GM21723 (cell line): ENCODE results near the gene MYDGF.

Experiments used
- ATAC-seq: cut with Tn5 transposase; IDR thresholded peaks from one replicate; pipeline ENCODE4 v1.9.1; 2021; ENCODE audit warnings: mild to moderate bottlenecking, moderate library complexity; ENCODE audit not compliant: unreplicated experiment

Gene MYDGF

DNA sequence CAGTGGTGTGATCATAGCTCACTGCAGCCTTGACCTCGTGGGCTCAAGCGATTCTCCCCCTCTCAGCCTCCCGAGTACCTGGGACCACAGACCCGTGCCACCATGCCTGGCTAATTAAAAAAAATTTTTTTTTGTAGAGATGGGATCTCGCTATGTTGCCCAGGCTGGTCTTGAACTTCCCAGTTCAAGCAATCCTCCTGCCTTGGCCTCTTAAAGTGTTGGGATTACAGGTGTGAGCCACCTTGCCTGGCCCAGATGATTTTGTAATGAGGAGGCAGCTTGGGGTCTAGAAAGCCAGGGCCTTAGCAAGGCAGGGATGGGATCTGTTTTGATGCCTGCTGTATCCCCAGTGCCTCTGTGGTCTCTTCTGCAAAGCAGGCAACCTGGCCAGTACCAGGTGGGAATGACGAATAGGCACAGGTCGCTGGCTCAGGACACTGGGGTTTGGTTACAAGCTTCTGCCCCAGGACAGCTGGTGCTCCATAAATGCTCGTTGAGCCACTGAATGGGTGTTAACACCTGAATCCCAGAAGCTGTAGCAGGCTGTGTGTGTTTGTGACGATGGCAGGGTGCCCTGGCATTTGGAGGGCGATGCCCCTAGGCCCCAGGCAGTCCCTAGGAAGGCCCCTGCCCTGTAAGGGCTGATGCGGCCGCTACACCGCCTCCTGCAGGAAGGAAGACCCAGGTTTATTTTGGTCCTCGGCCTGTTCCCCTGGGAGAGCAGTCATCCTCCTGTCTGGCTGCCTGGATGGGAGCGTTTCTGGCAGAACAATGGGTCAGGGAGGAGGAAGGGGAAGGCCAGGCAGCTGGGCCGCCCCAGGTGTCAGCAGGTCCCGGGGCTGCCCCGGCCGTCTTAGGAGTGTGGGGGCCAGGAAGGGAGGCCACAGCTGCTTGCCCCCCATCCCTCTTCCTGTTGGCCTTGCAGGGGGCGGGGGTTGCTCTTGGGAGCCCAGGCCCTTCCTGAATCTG, 22.2 kb downstream of the MYDGF start:
- no peak for ATAC-seq

DNA sequence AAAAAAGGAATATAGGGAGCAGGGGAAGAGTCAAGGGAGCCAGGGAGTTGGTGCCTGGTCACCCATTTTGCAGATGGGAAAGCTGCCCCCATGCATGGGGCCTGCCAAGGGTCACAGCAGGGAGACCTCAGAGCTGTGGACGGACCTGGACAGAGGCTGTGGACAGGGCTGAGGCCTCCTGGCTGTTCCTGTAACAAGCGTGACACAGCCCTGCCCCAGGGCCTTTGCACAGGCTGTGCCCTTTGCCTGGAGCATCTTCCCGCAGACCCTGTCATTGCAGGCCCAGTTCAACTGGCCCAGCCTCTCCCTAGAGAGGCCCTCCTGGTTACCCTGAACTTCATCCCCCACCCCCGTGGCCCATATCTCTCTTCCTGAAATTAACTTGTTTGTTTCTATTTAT, 24.4 kb downstream of the MYDGF start:
- ATAC-seq, result no peak

DNA sequence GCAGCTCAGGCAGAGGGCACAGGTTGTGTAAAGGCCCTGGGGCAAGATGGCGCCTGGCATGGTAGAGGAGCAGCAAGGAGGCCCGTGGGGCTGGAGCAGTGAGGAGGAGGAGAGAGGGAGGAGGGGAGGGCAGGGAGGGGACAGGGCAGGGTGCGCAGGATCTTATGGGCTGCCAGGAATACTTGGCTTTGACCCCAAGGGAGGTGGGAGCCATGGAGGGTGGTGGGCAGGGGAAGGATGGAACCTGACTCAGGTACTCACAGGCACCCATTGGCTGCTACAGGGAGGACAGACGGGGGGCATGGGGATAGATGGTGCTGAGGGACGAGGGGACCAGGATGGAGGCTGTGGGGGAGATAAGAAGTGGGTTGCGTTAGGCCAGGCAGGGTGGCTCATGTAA, 27.5 kb downstream of the MYDGF start:
- no peak for ATAC-seq

DNA sequence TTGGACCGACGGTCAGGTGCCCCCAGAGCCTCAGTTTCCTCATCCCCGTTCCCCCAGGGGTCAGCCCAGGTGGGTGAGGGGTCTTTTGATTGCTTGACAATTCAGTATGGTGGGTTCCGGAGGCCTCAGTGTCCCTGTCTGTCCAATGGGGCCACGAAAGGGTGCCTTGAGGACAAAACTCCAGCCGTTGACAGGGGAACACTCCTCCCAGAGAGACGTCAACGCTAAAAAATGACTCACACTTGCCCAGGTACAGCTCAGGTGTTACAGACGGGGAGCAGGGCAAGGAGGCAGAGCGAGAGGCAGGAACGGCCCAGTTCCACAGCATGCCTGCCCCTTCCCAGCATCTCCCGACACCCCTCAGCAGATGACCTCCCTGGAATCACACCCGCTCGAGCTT, 29.0 kb downstream of the MYDGF start:
- no peak for ATAC-seq

DNA sequence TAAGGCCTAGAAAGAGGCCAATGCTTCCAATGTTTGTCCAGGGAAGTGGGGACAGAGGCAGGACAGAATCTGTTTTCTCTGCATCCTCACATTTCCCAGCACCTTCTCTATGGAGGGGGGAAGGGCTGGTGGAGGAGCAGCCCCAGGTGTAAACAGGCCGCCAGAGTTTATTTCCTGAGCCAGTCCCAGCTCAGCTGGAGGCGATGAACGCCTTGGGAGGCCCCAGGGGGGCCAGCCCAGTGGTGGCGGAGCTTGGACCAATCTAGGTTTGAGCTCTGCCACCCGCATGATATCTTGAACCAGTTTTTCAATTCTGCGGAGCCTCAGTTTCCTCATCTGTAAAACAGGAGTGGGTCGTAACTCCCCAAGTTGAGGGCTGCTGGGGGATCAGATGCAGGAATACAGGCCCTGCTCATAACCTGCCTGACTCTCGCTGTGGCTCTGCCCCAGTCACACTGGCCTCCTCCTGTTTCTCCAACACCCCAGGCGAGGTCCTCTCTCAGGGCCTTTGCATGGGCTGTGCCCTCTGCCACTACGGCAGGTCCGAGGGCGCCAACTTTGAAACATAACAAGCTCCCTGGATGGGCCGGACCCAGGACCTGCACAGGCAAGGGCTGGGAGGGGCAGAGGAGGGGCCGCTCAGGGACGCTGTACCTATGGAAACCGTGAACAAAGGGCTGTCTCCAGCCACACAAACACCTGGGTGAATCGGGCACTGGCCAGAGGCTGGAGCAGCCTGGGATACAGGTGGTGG, 29.7 kb downstream of the MYDGF start:
- no peak for ATAC-seq

DNA sequence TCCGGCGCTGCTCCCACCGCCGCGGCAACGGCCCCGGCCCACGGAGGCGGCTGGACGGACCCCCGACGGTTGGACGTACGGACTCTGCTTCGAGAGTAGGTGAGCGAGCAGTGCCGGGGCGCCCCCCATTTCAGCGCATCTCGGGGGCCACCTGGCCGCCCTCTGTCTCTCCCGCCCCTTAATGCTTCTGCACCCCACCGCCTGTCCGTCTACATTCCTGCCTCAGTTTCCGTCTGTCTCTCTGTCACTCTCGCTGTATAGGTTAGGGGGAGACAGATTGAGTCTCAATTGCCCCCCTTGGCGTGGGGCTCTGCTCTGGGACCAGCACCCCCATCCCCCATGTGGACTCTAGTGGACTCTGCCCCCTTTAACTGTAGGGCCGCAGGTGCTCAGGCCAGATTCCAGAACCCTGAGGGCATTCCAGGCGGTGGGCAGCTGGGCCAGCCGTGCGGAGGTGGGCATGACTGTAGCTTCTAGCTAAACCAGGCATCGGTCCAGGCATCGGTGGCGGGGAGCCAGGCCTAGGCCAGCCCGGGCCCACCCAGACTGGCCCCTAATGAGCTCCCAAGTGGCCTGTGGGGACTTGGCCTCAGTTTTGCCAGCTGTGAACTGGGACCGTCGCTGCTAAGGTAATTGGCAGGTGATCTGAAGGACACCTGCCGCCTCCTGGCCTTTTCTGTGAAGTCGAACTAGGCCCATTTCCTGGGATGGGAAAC, 30.5 kb downstream of the MYDGF start:
- ATAC-seq, result peak; percentile 14

DNA sequence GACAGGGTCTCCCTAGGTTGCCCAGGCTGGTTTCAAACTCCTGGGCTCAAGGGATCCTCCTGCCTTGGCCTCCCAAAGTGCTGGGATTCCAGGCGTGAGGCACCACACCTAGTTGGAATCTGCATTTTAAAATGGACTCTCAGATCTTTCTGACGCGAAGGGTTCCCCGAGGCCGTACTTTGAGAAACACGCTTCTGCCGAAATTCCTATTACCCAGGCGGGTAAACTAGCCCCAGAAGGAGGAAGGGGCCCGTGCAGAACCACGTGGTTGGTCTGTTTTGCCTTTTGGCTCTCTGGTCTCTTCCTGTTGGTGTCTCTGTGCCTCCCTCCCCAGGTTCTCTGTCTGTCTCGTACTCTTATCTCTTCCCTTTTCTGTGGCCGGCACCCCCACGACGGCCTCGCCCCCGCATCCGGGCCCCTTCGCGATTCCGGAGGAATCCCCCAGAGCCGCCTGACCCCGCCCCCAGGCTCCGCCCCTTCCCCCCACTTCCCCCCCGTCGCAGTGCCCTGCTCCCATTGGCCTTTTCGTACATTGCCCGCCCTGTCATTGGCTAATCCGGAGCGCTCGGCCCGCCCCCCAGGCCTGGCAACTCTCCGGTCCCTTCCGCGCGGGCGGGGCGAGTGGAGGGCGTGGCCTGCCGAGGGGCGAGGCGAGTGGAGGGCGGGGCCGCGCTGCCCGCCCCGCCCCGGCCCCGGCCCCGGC, 31.2 kb downstream of the MYDGF start, which contains the start of gene TNFAIP8L1:
TSS of gene TNFAIP8L1 (plus strand) at position 689 of the 703 bp plus-strand sequence. CDS start 12,354 bp downstream, outside the sequence.
- peak; percentile 74 for ATAC-seq

DNA sequence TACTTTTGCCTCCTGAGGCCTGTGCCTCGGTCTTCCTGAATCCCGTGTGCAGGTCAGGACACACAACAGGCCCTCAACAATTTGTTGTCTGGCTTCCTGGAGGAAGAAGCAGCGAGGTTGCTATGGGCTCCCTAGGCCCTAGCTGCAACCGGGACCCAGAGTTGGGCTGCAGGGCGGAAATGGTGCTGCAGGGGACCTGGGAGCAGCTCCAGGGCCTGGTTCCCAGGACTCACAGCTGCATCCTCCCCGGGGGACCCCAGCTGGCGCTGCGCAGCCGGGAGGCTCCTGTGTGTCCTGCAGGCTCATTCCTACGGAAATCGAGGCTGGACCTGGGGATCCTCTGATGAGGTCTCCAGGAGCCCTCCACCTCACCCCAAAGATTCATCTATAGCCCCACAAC, 31.8 kb downstream of the MYDGF start:
- no peak for ATAC-seq

DNA sequence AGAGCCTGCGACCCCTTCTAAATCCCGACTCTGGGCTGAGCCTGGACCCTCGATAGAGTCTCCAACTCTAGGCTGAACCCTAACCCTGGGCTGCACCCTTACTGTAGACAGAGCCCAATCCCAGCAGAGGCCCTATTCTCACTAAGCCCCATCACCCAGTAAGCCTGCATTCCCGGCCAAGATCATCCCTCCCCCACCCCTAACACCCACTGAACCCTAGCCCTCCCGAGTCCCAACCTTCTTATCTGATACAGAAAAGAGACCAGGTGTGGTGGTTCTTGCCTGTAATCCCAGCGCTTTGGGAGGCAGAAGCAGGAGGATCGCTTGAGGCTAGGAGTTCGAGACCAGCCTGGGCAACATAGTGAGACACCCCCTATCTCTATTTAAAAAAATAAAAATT, 33.4 kb downstream of the MYDGF start:
- no peak for ATAC-seq

DNA sequence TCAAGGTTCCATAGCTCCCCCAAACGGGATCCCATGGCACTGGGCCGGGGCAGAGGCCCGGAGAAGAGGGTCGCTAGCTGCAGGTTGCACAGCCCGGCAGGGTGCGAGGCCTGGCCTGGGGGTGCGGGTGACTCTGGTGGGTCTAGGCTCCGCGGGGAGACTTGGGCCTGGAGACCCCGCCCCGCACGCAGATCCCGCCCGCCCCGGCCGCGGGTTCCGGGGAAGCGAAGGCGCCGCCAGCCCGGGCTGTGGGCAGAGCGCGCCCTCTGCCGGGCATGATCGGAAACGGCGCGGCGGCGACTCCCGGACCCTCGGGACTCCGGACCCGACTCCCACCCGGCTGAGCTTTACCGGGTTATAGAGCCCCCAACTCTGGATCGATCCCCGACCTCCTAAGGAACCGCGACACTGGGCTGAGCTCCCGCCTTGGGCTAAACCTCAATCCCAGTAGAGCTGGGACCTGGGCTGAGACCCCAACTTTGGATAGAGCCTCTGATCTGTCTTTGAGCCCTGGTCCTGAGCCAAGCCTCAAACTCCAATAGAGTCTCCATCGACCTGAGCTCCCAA, 33.9 kb downstream of the MYDGF start:
- no peak for ATAC-seq

DNA sequence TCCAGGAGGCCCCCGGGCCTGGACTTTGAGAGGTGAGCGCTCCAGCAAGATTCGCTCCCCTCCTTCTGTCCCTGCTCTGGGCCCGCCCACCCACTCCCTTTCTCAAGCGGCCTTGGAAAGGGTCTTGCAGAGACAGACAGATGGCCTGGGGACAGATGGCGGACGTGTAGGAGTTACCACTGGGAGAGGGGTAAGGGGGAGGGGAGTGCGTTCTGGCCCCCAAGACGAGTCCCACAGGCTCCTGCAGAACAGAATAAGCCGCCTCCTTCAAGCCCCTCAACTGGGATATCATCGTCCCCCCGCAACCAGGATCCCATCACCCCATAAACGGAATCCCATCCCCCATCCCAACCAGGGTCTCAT, 34.4 kb downstream of the MYDGF start:
- no peak for ATAC-seq

DNA sequence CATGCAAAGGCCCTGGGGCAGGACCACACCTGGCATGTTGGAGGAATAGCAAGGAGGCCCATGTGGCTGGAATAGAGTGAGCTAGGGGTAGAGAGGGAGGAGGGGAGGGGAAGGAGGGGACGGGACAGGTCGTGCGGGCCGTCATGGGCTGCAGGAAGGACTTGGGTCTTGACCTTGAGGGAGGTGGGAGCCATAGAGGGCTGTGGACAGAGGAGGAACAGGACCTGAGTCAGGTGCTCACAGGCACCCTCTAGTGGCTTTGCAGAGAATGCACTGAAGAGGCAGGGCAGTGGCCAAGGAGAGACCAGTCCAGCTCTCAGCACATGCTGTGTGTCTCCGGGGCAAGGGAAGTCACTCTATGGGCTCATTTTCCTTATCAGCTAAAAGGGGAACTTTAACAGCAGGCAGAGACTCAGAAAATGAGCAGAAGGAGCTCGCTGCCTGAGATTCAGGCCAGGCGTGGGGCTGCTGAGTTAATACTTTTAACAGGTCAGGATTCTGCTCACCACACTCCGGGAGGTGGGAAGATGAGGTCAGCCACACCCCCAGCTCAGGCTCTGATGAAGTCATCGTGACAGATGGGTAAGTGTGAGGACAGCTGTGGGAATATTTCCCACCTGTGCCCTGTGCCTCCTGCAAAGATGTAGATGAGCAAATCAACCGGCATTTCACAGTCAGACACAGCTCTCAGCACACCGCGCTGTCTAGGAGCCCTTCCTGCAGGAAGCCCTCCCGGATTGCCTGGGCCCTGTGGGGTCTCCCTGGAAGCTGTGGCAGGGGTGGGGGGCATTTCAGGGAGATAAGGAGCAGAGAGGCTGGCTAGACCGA, 36.8 kb downstream of the MYDGF start:
- ATAC-seq, result no peak

DNA sequence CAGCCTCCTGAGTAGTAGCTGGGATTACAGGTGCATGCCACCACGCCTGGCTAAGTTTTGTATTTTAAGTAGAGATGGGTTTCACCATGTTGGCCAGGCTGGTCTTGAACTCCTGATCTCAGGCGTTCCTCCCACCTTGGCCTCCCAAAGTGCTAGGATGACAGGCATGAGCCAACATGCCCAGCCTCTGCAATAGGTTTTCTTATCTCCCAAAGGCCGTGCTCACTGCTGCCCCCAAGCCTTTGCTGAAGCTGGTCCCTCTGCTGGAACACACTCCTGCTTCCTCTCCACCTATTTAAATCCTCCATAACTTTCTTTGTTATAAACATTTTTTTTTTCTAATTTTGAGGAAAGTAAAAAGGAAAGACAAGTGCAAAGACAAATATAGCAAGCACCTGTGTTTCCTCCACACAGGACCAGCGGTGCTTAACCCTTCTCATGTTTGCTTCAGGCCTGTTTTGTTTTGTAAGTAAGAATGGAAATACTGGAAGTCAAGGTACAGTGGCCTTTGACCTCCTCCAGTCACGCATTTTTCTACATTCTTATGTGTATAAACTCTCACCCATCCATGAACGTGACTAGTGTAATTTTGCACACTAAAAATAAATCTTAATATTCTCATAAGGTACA, 45.3 kb downstream of the MYDGF start:
- ATAC-seq, result no peak

DNA sequence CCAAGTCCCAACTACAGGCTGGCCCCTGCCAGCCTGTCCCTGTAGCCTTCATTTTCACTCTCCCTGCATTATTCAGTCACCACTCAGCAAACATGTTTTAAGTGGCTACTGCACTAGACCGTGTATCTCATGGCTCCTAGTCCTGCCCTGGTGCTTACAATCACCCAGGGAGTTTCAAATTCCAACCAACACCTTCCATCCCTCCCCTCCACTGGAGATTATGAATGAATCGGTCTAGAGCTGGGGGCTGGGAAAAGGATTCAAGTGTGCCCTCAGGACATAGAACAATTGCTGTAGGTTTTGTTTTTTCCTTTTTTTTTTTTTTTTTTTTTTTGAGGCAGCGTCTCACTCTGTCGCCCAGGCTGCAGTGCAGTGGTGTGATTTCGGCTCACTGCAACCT, 45.8 kb downstream of the MYDGF start:
- ATAC-seq, result no peak

DNA sequence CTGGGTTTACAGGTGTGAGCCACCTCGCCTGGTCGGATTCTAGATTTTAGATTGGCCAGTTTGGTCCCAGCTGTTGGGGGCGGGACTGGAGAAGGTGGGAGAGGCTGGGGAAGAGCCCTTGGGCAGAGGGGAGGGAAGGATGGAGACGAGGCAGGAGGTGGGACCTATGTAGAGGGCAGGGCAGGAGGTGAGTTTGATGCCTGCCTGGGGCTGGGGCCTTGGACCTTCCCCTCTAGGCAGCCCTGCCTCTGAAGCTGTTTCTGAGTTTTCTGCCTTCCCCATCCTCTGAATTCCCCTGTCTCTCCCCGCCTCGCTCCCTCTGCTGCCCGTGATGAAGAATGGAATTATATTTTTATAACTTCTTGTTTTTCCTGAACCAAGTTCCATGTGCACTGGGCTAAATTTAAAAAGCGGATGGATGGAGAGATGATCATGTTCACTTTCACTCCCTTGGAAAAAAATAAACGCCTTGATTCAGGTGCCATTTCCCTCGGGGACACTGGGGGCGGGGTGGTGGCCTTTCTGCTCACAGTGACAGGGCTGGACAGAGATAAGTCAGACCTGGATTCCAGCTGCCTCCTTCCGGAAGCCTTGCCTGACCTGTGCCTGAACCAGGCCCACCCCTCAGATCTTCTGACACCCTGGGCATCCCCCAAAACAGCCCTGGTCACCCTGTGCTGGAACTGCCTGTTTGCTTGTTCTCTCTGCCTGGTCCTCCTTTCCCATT, 47.3 kb downstream of the MYDGF start:
- no peak for ATAC-seq

DNA sequence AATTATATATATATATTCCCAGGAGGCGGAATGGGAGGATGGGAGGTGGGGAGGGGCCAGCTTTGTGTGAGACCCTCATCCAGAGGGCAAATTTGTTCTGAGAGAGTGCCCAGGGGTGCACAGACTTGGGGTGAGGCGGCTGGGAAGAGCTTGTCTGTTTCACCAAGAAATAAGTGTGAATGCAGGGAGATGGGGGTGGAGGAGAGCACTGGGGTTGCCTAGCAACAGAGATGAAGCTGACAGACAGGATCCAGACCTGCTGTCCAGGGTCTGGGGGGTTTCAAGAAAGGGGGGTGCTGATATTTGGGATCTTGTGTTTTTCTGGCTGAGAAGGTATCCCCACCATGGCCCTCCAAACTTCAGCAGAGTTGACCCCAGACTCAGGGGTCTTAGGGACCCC, 49.5 kb downstream of the MYDGF start:
- ATAC-seq, result no peak

DNA sequence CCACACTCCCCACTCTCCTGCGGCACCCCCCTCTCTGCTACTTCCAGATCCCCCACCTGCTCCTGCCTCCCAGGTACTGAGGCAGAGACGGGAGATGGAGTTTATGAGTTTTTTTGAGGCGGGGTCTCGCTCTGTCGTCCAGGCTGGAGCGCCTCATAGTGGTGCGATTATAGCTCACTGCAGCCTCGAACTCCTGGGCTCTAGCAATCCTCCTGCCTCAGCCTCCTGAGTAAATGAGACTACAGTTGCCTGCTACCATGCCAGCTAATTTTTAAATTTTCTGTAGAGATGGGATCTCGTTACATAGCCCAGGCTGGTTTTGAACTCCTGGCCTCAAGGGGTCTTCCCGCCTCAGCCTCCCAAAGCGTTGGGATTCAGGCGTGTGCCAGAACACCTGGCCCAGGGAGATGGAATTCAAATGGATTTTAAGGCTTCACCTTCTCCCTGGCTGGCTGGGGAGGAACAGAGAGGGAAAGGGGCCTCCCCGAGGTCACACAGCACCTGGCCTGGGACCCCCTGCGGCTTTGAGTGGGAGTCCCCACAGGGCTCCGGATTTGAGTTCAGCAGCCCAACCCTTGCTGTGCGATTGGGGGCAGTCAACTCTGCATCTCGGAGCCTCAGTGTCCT, 50.4 kb downstream of the MYDGF start:
- ATAC-seq, result no peak

DNA sequence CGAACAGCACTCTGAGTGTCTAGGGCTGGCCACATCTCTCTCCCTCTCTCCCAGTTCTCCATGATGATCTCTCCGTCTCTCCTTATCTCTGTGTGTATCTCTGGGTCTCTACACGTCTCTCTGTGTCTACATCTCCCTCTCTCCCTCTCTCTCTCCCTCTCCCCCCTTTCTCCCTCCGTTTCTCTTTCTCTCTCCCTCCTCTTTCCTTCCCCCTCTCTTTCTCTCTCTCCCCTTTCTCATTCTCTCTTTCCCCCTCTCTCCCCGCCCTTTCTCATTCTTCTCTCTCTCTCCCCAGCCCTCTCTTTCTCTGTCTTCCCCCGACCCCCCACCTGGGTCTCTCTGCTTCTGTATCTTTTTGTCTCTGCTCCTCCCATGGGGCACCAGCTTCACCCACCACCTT, 52.1 kb downstream of the MYDGF start:
- no peak for ATAC-seq
